HepG2 (cell line): ENCODE results near the gene SPAG9. TPM values are rescaled to one million over a fixed set of nuclear protein-coding genes. Genes with fewer than 3 reads are reported as not detected.

Source experiments
- CCDC6 ChIP-seq: sonication (generic); formaldehyde crosslinking; IDR thresholded peaks from 2 replicates; pipeline ENCODE4 v1.8.1; 2022; ENCODE audit warnings: mild to moderate bottlenecking, missing genetic modification reagents, moderate library complexity
- CREB3 ChIP-seq: sonication (generic); formaldehyde crosslinking; IDR thresholded peaks from 2 replicates; pipeline ENCODE4 v1.5.0; 2020; ENCODE audit warnings: missing genetic modification reagents
- CREM ChIP-seq, 2 experiments: sonication (generic) in 1 of 2; formaldehyde crosslinking in 1 of 2; IDR thresholded peaks; 2 replicates each; pipeline versions ENCODE4 v1.4.0 to v1.6.1; 2016 to 2020; ENCODE audit warnings: antibody characterized with exemption in 1 of 2, mild to moderate bottlenecking in 1 of 2, missing genetic modification reagents in 1 of 2
- DBP ChIP-seq: sonication (generic); formaldehyde crosslinking; IDR thresholded peaks from 2 replicates; pipeline ENCODE4 v1.4.0; 2020; ENCODE audit warnings: missing genetic modification reagents; ENCODE audit errors: not compliant biosample characterization
- JUND ChIP-seq: sonication (generic); formaldehyde crosslinking; IDR thresholded peaks from 2 replicates; pipeline ENCODE4 v1.8.0; 2022; ENCODE audit warnings: mild to moderate bottlenecking, missing genetic modification reagents
- KDM5A ChIP-seq: fragments of 200-600 bp; sonication (generic); IDR thresholded peaks from 2 replicates; pipeline ENCODE4 v1.7.0; 2018; ENCODE audit warnings: antibody characterized with exemption, mild to moderate bottlenecking, low read length, borderline replicate concordance
- MAX ChIP-seq: IDR thresholded peaks from 2 replicates; pipeline ENCODE4 v1.6.1; 2012; ENCODE audit warnings: inconsistent platforms
- NR2C2 ChIP-seq: sonication (generic); formaldehyde crosslinking; IDR thresholded peaks from 2 replicates; pipeline ENCODE4 v1.4.0; 2020; ENCODE audit warnings: missing genetic modification reagents, mild to moderate bottlenecking, moderate library complexity, borderline replicate concordance
- NR2F1 ChIP-seq, 2 experiments: fragments of 450-650 bp in 1 of 2; formaldehyde crosslinking in 1 of 2; IDR thresholded peaks; 2 replicates each; pipeline versions ENCODE4 v1.5.0 to v1.6.1; 2016 to 2020; ENCODE audit warnings: mild to moderate bottlenecking in 1 of 2, missing compliant biosample characterization in 1 of 2, missing genetic modification reagents in 1 of 2, moderate library complexity in 1 of 2
- RELA ChIP-seq: sonication (generic); formaldehyde crosslinking; IDR thresholded peaks from 2 replicates; pipeline ENCODE4 v1.4.0; 2020; ENCODE audit warnings: missing genetic modification reagents
- TBX2 ChIP-seq: sonication (generic); formaldehyde crosslinking; IDR thresholded peaks from 2 replicates; pipeline ENCODE4 v1.5.0; 2020; ENCODE audit warnings: missing genetic modification reagents, mild to moderate bottlenecking, borderline replicate concordance
- ZBTB46 ChIP-seq: sonication (generic); formaldehyde crosslinking; IDR thresholded peaks from 2 replicates; pipeline ENCODE4 v1.4.0; 2020; ENCODE audit warnings: mild to moderate bottlenecking, missing genetic modification reagents, borderline replicate concordance
- ZGPAT ChIP-seq: IDR thresholded peaks from 2 replicates; pipeline ENCODE4 v1.6.1; 2016; ENCODE audit warnings: mild to moderate bottlenecking
- ZMAT3 ChIP-seq: sonication (generic); formaldehyde crosslinking; conservative IDR thresholded peaks from 2 replicates; pipeline ENCODE4 v1.7.0; 2021; ENCODE audit warnings: missing genetic modification reagents
- ZMYM4 ChIP-seq: sonication (generic); formaldehyde crosslinking; IDR thresholded peaks from 2 replicates; pipeline ENCODE4 v1.8.1; 2023; ENCODE audit warnings: mild to moderate bottlenecking, missing genetic modification reagents
- ZNF12 ChIP-seq: sonication (generic); formaldehyde crosslinking; IDR thresholded peaks from 2 replicates; pipeline ENCODE4 v1.5.0; 2020; ENCODE audit warnings: missing genetic modification reagents
- ZNF333 ChIP-seq: sonication (generic); formaldehyde crosslinking; IDR thresholded peaks from 2 replicates; pipeline ENCODE4 v1.4.0; 2020; ENCODE audit warnings: mild to moderate bottlenecking, missing genetic modification reagents, borderline replicate concordance
- ZNF556 ChIP-seq: sonication (generic); formaldehyde crosslinking; IDR thresholded peaks from 2 replicates; pipeline ENCODE4 v1.4.0; 2020; ENCODE audit warnings: mild to moderate bottlenecking, missing genetic modification reagents, borderline replicate concordance
- ZNF672 ChIP-seq: sonication (generic); formaldehyde crosslinking; IDR thresholded peaks from 2 replicates; pipeline ENCODE4 v1.8.1; 2022; ENCODE audit warnings: missing genetic modification reagents
- ZNF891 ChIP-seq: sonication (generic); formaldehyde crosslinking; IDR thresholded peaks from 2 replicates; pipeline ENCODE4 v1.5.0; 2020; ENCODE audit warnings: mild to moderate bottlenecking, missing genetic modification reagents
- polyA plus RNA-seq, 8 experiments: library from polyadenylated mRNA; depleted of rRNA in 3 of 8; stranded (reverse) in 7 of 8; unstranded in 1 of 8; fragments of >200 nt; fragmentation: Illumina TruSeq in 4 of 8; extraction: Trizol in 4 of 8; gene quantifications; 2 replicates each; pipeline versions ENCODE4 v1.2.1 to v1.2.3, GENCODE V29; 2011 to 2016; ENCODE audit warnings: low read depth in 4 of 8, missing spikeins in 1 of 8, mixed read lengths in 1 of 8; ENCODE audit not compliant: insufficient read depth in 1 of 8
- total RNA-seq, 5 experiments: library from RNA; depleted of rRNA; stranded (reverse); fragments of >200 nt; fragmentation: Illumina TruSeq; extraction: Trizol; gene quantifications; 2 replicates each; pipeline ENCODE4 v1.2.3, GENCODE V29; 2016; ENCODE audit warnings: low read depth in 1 of 5

The SPAG9 gene
- total and polyA plus RNA-seq, 2 of the 13 experiments (the other 11 are each of a cell fraction or from before 2014, with no cell fraction given): 43.2 to 78.6 TPM

- TF ChIP-seq ZNF891 (CRISPR knock-in tag) (peak; percentile 86), CCDC6 (CRISPR knock-in tag) (no peak), ZNF333 (no peak), CREM (IDR thresholded peaks at IDR 0.05) (no peak), CREM (CRISPR knock-in tag; IDR thresholded peaks at IDR 0.05) (no peak), NR2C2 (CRISPR knock-in tag) (peak; percentile 70; the same call in 1 of the 2 replicates), KDM5A (no peak), NR2F1 (CRISPR knock-in tag; IDR thresholded peaks at IDR 0.05) (no peak), ZMYM4 (peak; percentile 34; the same call in 1 of the 2 replicates), ZBTB46 (no peak), ZNF12 (peak; percentile 63; the same call in 1 of the 2 replicates), RELA (peak; percentile 53; the same call in 1 of the 2 replicates), ZMAT3 (CRISPR knock-in tag) (peak; percentile 77; the same call in 1 of the 2 replicates), DBP (CRISPR knock-in tag) (no peak), TBX2 (peak; percentile 90), ZNF556 (CRISPR knock-in tag) (peak; percentile 92), ZNF672 (CRISPR knock-in tag) (no peak), JUND (CRISPR knock-in tag) (peak; percentile 66; the same call in 1 of the 2 replicates), ZGPAT (peak; percentile 78; the same call in 1 of the 2 replicates), MAX (peak; percentile 51), CREB3 (no peak)
These were observed 170.4 kb downstream of the SPAG9 start (continued) for GRCh38 chr17:50949989-50950877.
